ENCODE measurements around the gene SETD9.

- TF ChIP-seq CTCF (conservative IDR thresholded peaks at IDR 0.05; ENCODE audit: low read depth in 2 of 2) (no peak), JUNB (IDR thresholded peaks at IDR 0.05; ENCODE audit: unreplicated experiment) (no peak), ZNF331 (CRISPR knock-in tag; IDR thresholded peaks at IDR 0.05; ENCODE audit: low read depth) (no peak), POLR2AphosphoS5 (IDR thresholded peaks at IDR 0.05; ENCODE audit: low read depth) (no peak)
These were observed 44.9 kb downstream of the SETD9 start for GRCh38 chr5:56954262-56954661.

Measured in GM23338 (cell line).